Prostate gland (tissue), 2 donors: ENCODE data around the gene LTBP2.

ENCODE experiments used
- POLR2A ChIP-seq: fragments of 450-650 bp; IDR thresholded peaks from one replicate; pipeline ENCODE4 v1.6.1; 2016; ENCODE audit warnings: antibody characterized with exemption, mild to moderate bottlenecking
- POLR2AphosphoS5 ChIP-seq: sonication (generic); formaldehyde crosslinking; IDR thresholded peaks from one replicate; pipeline ENCODE4 v1.6.1; 2017; ENCODE audit warnings: antibody characterized with exemption
- TF ChIP-seq, protein P1 (sequence below), 4 experiments: fragments of 200-600 bp in 2 of 4; fragments of 450-650 bp in 2 of 4; sonication (generic) in 2 of 4; IDR thresholded peaks; 1 replicate in 3 of 4; 2 replicates in 1 of 4; pipeline ENCODE4 v1.5.1; 2016 to 2019; ENCODE audit warnings: antibody characterized with exemption in 4 of 4, mild to moderate bottlenecking in 2 of 4, moderate library complexity in 2 of 4

DNA sequence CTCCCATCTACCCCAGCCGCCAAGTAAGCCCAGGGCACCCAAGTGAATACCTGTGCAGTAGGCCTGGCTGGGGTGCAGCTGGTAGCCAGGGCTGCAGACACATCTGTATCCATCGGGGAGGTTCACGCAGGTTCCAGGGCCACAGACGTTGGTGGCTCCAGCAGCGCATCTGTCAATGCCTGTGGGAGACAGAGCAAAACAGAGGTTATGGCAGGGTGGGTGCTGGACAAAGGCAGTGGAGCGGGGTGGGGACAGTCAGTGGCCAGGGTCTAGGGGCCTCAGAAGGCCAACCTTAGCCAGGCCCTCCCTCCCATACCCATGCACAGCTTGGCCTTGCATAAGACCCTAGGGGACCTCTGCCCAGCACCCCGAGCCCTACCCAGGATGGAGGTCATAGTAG, 89.3 kb downstream of the LTBP2 start:
- TF ChIP-seq, protein P1, sequence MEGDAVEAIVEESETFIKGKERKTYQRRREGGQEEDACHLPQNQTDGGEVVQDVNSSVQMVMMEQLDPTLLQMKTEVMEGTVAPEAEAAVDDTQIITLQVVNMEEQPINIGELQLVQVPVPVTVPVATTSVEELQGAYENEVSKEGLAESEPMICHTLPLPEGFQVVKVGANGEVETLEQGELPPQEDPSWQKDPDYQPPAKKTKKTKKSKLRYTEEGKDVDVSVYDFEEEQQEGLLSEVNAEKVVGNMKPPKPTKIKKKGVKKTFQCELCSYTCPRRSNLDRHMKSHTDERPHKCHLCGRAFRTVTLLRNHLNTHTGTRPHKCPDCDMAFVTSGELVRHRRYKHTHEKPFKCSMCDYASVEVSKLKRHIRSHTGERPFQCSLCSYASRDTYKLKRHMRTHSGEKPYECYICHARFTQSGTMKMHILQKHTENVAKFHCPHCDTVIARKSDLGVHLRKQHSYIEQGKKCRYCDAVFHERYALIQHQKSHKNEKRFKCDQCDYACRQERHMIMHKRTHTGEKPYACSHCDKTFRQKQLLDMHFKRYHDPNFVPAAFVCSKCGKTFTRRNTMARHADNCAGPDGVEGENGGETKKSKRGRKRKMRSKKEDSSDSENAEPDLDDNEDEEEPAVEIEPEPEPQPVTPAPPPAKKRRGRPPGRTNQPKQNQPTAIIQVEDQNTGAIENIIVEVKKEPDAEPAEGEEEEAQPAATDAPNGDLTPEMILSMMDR (IDR thresholded peaks at IDR 0.05), result no peak
- TF ChIP-seq POLR2AphosphoS5 (no peak), POLR2A (no peak)
